Measurements from ENCODE around the gene SEMA4D.
A peak's percentile ranks its signal among the peaks of the same experiment; 100 is the strongest.

SEMA4D gene

DNA sequence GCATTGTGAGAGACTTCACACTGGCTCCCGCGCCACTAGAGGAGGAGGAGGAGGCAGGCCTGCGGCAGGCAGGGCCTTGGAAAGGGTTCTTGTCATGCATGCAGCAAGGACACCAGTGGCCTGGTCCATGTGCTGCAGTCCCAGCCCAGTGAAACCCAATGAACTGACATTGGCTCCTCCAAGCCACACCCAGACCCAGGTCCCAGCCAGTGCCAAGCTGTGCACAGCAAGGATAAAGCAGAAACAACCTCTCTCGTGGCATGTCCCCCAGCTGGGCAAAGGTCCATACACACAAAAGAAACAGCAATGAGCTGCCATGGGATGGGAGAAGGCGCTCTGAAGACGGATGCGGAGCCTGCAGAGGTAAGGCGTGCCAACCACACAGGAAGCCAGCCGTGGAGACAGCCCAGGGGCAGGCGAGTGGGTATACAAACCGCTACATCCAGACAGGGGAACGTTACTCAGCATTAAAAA lies 89.2 kb downstream of the SEMA4D start:
- DNase-seq = peak; percentile 77

DNA sequence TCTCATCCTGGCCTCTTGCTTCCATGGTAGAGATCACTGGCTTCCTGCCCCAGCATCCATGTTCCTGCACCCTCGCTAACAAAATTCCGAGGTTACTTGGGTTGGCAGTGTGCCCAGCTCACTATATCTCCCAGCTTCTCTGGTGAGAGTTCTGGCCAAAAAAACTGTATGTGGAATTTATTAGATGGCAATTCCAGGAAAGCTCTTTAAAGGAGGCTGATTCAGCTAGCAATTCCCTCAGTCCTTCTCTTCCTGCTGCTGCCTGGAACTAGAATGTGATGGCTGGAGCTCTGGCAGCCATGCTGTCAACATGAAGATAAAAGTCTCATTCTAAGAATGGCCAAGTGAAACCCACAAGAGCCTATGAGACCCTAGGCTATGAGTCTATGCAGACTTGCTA lies 90.8 kb downstream of the SEMA4D start:
- DNase-seq = no peak

DNA sequence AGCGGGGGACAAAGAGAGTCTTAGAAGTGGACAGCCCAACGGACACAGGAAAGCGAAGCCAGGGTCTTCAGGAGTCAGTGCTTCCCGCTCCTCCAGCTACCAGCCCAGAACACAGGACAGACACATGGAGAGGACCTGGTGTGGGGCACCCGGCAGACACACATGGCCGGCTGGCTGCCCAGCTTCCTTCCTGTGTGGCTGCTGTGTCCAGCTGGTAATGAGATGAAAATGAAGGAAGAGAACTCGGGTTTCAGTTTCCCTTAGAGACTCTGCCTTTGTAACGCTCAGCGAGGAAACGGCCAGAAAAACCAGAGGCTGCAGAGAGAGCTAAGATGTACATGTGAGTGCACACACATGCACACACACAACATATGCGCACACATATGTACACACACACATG lies 92.1 kb downstream of the SEMA4D start:
- DNase-seq = no peak

DNA sequence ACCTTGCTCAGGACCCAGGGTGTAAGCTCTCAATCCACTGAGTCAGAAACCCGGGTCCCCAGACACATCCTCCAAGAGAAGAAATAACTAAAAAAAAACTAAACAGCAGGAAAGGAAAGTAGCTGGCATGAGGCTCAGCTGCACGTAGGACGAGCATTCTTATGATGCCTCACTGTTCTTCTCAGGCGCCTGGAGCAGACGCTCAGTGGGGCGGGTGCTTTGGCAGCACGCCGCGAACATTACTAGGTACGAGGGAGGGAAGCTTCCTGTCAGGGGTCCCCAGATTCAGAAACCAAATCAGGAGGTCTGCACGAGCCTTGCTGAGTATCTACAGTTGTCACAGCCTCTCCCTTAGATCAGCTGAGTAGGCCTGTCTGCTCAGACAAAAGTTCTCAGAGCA lies 93.8 kb downstream of the SEMA4D start:
- no peak for DNase-seq

DNA sequence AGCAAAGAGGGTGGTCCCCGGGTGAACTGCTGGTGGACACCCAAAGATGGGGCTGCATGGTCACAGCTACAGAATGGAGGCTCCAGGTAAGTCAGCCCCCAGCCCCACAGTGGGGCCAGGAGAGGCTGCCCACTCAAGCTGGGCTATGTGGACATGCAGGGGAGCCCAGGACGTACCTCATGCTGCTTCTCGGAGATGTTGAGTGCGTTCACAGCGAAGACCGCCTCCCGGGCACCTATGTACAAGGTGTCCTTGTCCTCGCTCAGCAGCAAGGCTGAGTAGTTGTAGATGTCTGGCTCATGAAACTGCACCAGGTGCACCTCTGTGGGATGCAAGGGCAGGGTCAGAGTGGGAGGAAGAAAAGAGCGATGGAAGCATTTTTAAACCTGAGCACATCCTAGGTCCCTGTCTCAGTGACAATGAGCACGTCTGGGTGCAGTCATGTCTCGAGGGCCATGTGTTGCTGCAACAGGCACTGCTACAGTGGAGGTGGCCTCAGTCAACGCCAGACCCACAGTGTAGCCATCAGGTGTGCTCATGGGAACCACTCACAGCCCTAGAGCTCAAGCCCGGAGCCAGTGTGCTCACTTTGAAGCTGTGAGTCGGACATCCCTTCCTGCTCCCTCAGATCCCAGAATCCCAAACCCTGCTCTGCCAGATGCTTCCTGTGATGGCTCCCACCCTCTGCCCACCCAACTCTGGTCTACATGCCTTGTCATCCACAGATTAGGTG lies 95.1 kb downstream of the SEMA4D start:
- DNase-seq = no peak

DNA sequence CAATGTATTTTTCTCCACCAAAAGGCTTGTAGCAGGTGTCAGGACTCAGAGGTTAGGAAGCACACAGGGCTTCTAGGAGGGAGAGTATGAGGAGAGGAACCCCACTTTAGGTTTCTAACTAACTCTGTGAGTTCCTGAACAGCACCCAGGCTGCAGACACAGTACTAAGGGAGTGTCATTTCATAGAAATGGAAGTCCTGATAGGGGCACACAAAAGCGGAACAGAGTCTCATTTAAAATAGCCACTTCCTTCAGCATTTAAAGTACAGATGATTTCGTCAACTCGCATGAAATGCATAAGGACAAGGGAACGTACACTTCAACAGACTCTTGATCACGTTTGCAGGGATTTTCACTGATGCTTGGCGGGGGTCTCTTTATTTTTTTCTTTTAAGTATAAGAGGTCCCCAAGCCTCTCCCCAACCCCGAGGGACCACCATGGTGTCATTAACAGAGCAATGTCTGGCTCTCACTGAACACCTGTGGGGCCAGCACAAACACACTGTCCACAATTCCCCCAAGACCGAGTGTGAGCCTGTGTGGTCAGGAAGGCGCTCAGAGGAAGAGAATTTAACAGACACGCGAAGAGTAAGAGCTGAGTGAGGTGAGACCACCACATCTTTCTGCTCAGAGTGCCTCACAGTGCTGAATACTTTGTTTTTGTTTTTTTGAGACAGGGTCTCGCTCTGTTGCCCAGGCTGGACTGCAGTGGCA lies 97.4 kb downstream of the SEMA4D start:
- no peak for DNase-seq

DNA sequence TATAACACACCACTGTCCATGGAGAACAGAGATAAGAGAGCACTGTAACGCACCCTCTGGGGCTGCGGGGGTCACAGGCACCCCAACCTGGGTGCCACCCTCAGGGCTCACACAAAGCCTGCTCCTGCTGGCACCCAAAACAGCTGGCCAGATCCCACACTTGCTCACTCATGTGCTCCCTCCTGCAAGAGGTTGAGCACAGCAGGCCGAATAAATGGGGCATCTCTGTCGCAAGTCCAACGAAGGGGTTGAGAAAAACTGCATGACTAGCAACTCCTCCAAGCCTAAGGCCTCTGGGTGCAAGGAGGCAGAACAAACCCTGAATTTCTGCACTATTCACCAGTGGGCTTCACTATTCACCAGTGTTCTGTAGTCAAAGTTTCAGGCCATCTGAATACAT lies 99.3 kb downstream of the SEMA4D start:
- DNase-seq = no peak

DNA sequence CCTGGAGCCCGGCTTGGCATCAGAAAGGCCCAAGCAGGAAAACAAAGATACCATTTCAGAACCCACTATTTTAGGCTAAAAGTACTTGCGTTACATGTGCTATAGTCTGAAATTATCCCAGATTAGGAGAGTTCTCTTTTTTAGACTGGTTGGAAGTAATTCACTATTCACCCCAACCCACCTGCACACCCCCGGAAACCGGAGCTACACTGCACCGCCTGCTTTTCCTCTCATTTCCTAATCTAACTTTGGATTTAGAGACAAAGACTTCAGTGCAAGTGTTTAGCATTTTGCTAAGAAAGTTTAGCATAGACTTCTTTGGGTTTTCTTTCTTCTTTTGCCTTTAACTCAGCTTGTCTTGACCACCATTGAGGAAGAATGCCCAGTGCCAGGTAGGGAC lies 100.4 kb downstream of the SEMA4D start:
- no peak for DNase-seq

DNA sequence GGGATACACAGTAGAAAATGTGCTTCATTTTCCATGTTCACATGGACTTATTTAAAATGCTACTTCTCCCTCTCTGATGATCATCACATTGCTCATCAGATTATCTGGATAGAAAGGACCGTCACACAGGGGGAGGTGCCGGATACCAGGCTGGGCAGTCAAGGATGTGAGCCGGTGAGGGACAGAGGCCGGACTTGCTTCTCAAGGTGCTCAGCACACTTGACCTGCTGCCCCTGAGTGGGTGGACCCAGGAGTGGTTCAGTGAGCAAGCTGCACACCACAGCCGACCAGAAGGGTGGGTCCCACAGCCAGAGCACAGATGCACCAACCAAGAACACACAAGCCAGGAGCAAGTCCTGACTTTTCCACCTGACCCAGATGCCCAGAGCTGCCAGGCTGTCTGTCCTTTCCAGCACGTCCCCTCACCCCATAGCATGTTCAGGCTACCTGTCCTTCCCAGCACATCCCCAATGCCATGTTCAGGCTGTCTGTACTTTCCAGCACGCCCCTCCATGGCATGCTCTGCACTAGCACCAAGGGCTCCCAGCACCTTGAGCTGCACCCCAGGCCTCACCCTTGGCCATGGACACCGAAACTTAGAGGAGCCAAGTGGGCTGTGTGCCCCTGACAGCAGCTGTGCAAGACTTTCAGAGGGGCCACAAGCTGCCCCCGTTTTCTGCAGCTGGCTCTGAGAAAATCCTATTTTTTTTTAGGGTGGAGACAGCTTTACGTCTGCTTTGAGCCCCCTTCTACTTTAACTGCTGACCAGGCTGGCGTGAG lies 101.8 kb downstream of the SEMA4D start:
- no peak for DNase-seq

DNA sequence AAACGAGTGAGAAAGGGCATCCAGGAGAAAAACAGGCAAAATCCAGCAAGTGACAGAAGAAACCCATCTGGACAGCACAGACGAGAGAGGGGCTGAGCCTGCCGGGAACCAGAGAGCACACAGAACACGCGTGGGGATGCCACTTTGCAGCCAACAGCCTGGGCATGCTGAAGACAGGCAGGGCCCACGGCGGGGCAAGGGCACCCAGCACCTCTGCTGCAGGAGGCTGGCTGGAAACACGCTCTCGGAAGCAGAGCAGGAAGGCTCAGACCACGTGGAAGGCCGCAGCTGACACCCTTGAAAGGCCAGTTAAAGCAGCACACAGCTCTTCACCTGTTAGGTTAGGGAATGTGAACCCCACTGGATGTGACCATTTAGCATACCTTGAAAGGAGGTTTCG lies 103.5 kb downstream of the SEMA4D start:
- DNase-seq = no peak

DNA sequence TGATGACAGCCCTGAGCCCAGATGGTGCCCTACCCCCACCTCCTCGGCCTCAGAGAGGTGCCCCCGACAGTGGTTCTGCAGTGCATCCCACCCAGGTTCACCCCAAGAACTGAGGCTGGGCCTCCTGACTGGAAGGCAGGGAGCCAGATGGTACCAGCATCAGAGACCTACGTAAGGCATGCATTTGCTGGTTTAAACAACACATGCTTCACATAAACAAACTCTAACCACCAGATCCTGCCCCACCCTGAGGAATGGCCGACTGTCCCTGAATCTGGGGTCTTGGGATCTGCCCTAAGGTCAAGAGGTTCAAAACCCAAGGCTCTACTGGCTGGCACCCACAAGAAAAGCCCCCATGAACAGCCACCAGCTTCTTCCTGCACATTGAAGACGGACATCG lies 106.3 kb downstream of the SEMA4D start:
- DNase-seq = no peak

DNA sequence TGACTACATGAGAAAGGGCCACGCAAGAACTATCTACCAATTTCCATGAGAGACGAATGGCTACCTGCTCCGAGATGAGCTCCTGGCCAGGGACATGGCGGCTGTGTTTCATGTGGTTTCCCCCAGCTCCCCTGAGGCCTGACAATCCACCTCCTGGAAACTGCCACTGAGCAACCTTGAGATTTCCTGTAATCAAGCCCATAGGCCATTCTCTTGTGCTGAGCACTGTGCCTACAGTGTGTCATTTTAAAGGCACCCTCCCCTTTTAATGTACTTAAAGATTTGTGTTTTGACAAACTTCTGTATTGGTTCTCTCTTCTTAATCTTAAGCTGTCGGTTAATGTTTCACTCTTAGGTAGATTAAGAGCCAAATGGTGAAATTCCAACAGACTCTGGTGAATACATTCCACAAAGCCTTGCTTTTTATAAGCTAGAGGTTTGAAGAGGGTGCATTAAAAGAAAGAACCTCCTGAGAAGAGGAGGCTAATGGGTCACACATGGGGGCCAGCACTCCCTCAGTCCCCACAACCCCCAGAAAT lies 107.3 kb downstream of the SEMA4D start:
- DNase-seq = no peak

DNA sequence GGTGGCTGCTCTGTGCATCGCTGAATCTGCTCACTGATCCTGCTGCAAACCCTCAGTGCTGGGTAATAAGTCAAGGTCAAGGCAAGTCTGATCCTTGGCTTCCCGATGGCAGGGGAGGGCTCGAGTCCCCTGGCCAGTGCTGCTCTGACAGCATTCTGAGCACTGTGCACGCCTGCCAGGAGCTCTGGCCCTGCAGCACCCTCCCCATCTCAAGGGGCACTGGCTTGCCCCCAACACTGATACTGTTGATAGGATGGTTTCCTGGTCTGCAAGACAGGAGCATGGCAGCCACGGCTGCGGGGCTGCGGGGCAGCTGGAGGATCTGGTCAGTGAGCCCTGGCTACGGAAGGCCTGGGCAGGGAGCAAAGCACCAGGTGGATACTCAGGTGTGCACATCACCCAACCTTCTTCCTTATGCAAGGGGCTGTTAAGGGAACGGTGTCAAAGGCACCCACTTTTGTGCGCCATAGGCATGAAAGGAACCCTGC lies 107.8 kb downstream of the SEMA4D start:
- no peak for DNase-seq

DNA sequence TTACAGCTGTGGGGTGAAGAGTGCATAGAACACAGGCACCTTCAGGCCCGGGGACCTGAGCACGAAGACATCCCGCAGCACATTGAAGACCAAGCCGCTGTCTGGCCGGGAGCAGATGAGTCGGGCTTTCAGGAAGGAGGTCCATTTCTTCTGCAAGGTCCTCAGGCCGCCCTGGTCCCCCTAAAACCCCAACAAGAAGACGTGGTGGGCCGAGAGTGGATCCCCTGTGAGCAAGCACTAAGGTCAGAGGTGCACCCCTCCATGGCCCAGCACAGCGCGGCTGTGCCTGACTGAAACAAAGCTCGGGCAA lies 109.1 kb downstream of the SEMA4D start:
- DNase-seq = no peak

DNA sequence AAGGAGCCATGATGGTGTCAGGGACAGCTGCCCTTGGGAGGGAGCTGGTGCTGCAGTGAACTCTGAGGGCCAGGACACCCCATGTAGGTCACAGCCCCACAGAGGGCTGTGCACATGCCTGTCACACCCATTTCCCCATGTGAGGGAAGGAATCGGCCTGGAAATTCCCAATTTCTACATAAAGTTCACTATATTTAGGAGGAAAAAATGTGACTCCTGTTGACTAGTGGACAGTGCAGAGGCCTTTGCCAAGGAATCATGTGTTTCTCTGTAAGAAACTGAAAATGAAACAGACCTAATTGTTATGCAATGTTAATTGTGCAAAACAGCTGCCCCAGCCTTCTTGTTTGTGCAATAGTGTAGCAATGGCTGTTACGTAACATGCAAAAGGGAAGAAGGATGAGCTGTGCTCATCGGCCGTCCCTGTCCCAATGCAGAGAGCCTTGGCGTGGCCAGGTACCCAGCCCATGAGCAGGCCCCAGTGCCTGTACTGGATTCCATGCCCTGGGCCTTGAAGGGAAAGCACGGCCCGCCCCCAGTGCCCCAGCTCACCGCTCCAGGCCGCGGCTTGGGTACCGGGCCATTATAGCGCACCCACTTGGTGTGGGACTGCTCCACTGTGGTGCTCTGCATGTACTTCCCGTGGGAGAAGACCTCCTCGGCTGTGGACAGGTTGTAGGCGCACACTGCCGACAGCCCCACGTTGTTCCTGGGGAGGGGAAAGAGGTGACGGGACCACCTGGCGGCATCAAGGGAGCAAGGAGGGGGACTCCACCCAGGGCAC lies 109.6 kb downstream of the SEMA4D start:
- peak; percentile 29 for DNase-seq

DNA sequence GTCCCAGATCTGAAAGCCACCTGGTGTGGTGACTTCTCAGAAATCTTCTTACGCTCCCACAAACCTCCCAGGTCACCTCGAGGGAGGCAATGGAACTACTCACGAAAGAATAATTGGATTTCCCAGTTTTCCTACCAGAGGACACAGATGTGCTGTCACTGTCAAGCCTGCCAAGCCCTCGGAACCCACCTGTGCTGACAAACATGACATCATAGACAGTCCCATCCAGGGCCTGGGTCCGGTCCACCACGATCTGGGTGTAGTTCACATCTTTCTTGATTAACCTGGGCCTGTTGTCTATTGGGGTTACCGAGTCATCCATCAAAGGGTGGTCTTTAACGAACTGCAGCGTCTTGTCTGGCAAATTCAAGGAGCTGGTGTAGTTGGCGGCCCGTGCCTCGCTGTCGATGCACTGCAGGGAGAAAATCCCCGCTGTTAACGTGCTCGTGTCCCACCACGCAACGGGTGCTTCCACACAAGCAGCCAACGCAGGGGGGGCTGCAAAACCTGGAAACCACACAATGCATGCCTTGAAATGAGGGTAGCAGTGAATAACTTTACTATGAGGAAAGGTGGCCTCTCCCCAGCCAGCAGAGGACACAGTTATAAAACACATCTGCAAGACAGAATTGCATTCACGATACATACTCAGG lies 110.6 kb downstream of the SEMA4D start:
- no peak for DNase-seq

DNA sequence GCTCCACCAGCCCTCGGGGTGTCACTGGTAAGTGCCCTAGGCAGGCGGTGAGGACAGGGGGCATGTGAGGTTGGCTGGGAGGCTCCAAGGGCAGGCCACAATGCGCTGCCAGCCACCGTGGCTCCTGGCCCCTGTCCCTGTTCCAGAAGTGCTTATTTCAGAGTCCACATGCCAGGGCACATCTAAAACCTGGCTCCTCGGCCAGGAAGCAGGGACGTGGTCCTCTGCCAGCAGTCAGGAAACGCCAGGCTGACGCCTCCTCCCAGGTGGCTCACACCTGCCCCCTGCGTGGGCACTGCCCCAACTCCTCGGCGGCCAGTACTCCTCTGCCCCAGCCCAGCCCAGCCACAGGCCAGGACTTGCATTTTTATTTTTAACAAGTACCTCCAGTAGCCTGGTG lies 111.1 kb downstream of the SEMA4D start:
- no peak for DNase-seq

DNA sequence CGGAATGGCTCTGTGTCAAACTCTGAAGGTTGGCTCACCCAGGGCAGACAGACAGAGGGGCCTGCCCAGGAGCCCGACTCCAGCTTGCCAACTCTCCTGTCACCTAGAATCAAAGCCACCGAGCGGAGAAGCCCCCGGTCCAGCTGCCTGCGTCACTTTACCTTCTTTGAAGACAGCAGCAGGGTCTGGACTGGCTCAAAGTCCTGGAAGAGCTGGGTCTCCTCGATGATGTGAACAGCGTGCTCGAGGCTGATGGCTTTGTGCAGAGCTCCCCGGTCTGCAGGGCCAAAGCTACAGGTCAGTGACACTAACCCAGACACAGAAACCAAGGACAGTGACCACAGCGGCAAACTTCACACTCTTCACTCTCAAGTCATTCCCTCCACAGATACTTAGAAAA lies 111.7 kb downstream of the SEMA4D start:
- no peak for DNase-seq

DNA sequence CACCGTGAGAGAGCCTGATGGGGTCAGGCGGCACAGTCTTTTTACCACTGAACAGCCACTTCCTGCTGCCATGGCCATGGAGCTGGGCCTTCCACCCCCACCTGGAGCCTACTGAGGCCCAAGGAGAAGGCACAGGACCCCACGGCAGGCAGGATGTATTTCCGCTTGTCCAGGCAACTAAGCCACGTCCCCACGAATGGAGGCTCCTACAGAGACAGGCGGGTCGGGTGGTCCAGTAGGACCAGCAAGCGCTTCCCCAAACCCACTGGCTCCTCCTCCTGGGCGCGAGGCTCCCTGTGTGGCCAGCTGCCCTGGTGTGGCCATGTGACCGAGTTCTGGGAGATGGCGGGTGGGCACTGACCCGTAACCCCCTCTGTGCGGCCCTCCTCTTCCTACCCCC lies 113.1 kb downstream of the SEMA4D start:
- no peak for DNase-seq

DNA sequence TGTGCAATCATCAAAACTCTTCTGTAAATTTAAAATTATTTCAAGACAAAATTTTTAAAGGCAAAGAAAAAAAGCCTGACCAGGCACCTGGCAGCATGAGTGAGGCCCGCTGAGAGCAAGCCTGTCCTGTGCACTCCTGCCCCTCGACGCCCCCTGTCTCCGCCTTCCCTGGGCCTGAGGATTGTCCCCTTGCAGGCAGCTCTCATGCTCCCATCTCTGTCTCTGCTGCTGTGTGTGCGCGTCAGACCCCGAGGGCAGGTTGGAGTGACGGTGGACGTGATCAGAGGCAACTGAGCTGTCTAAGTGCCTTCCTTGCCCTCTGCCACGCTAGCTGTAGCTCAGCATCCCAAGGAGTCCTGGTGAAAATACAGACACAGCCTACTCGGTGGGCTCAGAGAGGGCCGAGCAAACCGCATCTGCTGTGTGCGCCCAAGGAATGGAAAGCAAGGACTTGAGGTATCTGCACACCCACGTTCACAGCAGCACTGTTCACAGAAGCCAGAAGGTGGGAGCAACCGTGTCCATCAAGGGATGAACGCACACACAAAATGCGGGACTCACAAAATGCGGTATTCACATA lies 114.1 kb downstream of the SEMA4D start:
- no peak for DNase-seq

DNA sequence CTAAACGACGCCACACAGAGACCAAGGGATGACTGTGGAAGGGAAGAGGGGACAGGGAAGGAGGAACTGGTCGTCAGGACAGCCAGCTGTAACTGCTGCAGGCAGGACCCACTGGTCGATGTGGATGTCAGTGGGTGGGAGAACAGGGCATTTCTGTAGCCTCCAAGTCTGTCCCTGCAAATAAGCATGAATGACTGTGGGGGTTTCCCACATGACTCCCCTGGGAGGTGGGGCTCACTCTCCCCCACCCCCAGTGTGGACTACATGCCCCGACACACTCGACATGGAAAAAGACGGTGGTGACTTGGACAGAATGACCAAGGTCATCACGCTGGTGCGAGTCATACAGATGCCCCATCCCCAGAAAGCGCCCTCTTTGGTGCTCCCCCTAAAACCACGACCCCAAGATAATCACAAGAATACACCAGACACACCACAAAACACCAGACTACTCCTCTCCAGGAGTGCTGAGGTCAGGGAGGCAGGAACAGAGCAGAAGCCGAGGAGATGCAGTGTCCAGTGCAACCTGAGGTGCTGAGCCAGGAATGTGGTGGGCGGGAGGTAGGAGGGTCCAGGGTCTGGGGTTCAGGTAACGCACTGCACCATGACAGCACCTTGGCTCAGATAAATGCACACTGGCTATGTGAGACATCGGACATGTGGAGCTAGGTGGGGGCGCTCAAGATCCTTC lies 114.7 kb downstream of the SEMA4D start:
- DNase-seq = no peak
